KMS-11 (cell line): ENCODE measurements around the gene PUS7L.

Experiments used
- H2AFZ ChIP-seq: fragments of 200-600 bp; sonication (generic); 2 replicates; pipeline ENCODE4 v1.6.1; 2016; ENCODE audit warnings: antibody characterized with exemption, mixed run types, low read depth
- H3K27ac ChIP-seq: fragments of 200-600 bp; sonication (generic); 2 replicates; pipeline ENCODE4 v1.6.1; 2016; ENCODE audit warnings: mild to moderate bottlenecking, mixed run types
- H3K27me3 ChIP-seq: fragments of 200-600 bp; sonication (generic); 2 replicates; pipeline ENCODE4 v1.6.1; 2017; ENCODE audit warnings: mild to moderate bottlenecking, low read depth, mixed run types, moderate library complexity; ENCODE audit not compliant: insufficient read depth
- H3K36me3 ChIP-seq: fragments of 200-600 bp; sonication (generic); 2 replicates; pipeline ENCODE4 v1.6.1; 2017; ENCODE audit warnings: mild to moderate bottlenecking, mixed run types; ENCODE audit not compliant: insufficient read depth
- H3K4me1 ChIP-seq: fragments of 200-600 bp; sonication (generic); 2 replicates; pipeline ENCODE4 v1.6.1; 2016; ENCODE audit warnings: mild to moderate bottlenecking, low read depth, mixed run types; ENCODE audit not compliant: poor library complexity, severe bottlenecking
- H3K4me2 ChIP-seq: fragments of 200-600 bp; sonication (generic); 2 replicates; pipeline ENCODE4 v1.7.0; 2016; ENCODE audit warnings: mild to moderate bottlenecking, mixed run types
- H3K4me3 ChIP-seq: fragments of 200-600 bp; sonication (generic); IDR thresholded peaks from 2 replicates; pipeline ENCODE4 v1.6.1; 2017; ENCODE audit warnings: low read depth, low read length, mixed read lengths; ENCODE audit not compliant: insufficient read depth
- H3K79me2 ChIP-seq: fragments of 200-600 bp; sonication (generic); 2 replicates; pipeline ENCODE4 v1.6.1; 2016; ENCODE audit warnings: low read depth, mixed run types; ENCODE audit not compliant: insufficient read depth
- H3K9ac ChIP-seq: fragments of 200-600 bp; sonication (generic); 2 replicates; pipeline ENCODE4 v1.6.1; 2016; ENCODE audit warnings: mild to moderate bottlenecking, mixed run types
- H4K20me1 ChIP-seq: fragments of 200-600 bp; sonication (generic); 2 replicates; pipeline ENCODE4 v1.6.1; 2016; ENCODE audit warnings: mild to moderate bottlenecking, mixed run types; ENCODE audit not compliant: insufficient read depth
- TF ChIP-seq, protein P1 (sequence below): fragments of 200-600 bp; sonication (generic); conservative IDR thresholded peaks from 2 replicates; pipeline ENCODE4 v1.6.1; 2017; ENCODE audit warnings: low read depth, mild to moderate bottlenecking, antibody characterized with exemption, low read length, moderate library complexity, mixed read lengths

Gene PUS7L

DNA sequence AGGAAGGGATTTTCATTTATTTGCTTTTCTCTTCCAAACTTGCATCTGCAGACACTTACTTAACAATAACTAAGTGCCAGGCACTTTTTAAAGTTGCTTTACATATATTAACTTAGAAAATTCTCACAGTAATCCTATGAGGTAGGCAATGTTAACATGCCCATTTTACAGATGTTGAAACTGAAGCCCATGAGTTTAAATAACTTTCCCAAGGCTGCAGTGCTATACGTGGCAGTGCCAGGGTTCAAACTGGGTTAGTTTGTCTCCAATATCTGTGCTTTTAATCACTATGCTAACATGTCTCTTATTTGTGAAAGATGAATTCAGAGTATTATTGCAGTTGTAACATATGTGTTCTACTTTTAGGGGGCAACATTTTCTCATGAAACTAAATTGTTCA, 29.9 kb downstream of the PUS7L start:
- H3K4me1 ChIP-seq, result no peaks in the 10 kb centered on the region
- no peak overlapping the region for H3K27ac ChIP-seq
- no peak overlapping the region for H3K4me3 ChIP-seq
- no peak overlapping the region for H3K4me2 ChIP-seq
- no peaks in the 10 kb centered on the region for H3K27me3 ChIP-seq
- no peak overlapping the region for H2AFZ ChIP-seq
- no peak overlapping the region for H3K9ac ChIP-seq
- no peaks in the 10 kb centered on the region for H3K36me3 ChIP-seq
- no peaks in the 10 kb centered on the region for H4K20me1 ChIP-seq
- TF ChIP-seq, protein P1, sequence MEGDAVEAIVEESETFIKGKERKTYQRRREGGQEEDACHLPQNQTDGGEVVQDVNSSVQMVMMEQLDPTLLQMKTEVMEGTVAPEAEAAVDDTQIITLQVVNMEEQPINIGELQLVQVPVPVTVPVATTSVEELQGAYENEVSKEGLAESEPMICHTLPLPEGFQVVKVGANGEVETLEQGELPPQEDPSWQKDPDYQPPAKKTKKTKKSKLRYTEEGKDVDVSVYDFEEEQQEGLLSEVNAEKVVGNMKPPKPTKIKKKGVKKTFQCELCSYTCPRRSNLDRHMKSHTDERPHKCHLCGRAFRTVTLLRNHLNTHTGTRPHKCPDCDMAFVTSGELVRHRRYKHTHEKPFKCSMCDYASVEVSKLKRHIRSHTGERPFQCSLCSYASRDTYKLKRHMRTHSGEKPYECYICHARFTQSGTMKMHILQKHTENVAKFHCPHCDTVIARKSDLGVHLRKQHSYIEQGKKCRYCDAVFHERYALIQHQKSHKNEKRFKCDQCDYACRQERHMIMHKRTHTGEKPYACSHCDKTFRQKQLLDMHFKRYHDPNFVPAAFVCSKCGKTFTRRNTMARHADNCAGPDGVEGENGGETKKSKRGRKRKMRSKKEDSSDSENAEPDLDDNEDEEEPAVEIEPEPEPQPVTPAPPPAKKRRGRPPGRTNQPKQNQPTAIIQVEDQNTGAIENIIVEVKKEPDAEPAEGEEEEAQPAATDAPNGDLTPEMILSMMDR, result no peak
- H3K79me2 ChIP-seq, result no peaks in the 10 kb centered on the region

- Histone ChIP-seq H3K9ac (no peak overlapping the region), H2AFZ (no peak overlapping the region), H3K4me3 (no peak overlapping the region), H3K36me3 (no peaks in the 10 kb centered on the region), H3K27me3 (no peaks in the 10 kb centered on the region), H3K27ac (no peak overlapping the region), H3K4me2 (no peak overlapping the region), H3K4me1 (no peaks in the 10 kb centered on the region), H4K20me1 (no peaks in the 10 kb centered on the region), H3K79me2 (no peaks in the 10 kb centered on the region)
- TF ChIP-seq, protein P1, result peak; percentile 48; the same call in 1 of the 2 replicates
These were observed 30.5 kb downstream of the PUS7L start for GRCh38 chr12:43728117-43728516.

GRCh38 chr12:43723134-43723533, 35.5 kb downstream of the PUS7L start:
- Histone ChIP-seq H3K36me3 (no peaks in the 10 kb centered on the region), H2AFZ (no peak overlapping the region), H3K4me2 (no peak overlapping the region), H3K27me3 (no peaks in the 10 kb centered on the region), H3K79me2 (no peaks in the 10 kb centered on the region), H3K4me3 (no peak overlapping the region), H3K9ac (no peak overlapping the region), H3K4me1 (no peaks in the 10 kb centered on the region), H4K20me1 (no peaks in the 10 kb centered on the region), H3K27ac (no peak overlapping the region)
- TF ChIP-seq, protein P1, result no peak

DNA sequence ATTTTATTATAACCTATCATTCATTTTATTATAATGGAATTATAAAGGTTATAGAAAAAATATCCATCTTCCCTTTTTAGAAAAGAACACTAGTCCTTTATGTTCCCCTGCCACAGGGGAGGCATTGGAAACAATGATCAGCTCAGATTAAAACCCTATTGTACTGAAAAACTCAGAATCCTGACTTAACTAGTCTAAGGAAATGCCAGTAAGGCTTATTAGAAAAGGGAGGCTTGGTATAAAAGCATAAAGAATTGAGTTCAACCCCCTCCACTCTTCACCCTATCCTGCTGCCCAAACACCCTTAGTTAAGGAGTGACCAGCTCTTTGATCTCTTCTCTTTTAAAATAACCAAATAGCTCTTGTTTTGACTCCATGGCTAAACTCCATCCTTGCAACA, 36.0 kb downstream of the PUS7L start:
- no peak overlapping the region for H3K4me2 ChIP-seq
- no peak overlapping the region for H2AFZ ChIP-seq
- no peak overlapping the region for H3K27ac ChIP-seq
- H3K4me3 ChIP-seq, result no peak overlapping the region
- no peak overlapping the region for H3K9ac ChIP-seq
- no peaks in the 10 kb centered on the region for H4K20me1 ChIP-seq
- H3K27me3 ChIP-seq, result no peaks in the 10 kb centered on the region
- H3K4me1 ChIP-seq, result no peaks in the 10 kb centered on the region
- TF ChIP-seq, protein P1, result no peak
- H3K36me3 ChIP-seq, result no peaks in the 10 kb centered on the region
- no peaks in the 10 kb centered on the region for H3K79me2 ChIP-seq
